ENCODE measurements around the gene MYO5A. TPM values are rescaled to one million over a fixed set of nuclear protein-coding genes. Genes with fewer than 3 reads are reported as not detected.

The MYO5A gene
- total RNA-seq, 1 experiment from 2014 or later = 17.6 TPM

DNA sequence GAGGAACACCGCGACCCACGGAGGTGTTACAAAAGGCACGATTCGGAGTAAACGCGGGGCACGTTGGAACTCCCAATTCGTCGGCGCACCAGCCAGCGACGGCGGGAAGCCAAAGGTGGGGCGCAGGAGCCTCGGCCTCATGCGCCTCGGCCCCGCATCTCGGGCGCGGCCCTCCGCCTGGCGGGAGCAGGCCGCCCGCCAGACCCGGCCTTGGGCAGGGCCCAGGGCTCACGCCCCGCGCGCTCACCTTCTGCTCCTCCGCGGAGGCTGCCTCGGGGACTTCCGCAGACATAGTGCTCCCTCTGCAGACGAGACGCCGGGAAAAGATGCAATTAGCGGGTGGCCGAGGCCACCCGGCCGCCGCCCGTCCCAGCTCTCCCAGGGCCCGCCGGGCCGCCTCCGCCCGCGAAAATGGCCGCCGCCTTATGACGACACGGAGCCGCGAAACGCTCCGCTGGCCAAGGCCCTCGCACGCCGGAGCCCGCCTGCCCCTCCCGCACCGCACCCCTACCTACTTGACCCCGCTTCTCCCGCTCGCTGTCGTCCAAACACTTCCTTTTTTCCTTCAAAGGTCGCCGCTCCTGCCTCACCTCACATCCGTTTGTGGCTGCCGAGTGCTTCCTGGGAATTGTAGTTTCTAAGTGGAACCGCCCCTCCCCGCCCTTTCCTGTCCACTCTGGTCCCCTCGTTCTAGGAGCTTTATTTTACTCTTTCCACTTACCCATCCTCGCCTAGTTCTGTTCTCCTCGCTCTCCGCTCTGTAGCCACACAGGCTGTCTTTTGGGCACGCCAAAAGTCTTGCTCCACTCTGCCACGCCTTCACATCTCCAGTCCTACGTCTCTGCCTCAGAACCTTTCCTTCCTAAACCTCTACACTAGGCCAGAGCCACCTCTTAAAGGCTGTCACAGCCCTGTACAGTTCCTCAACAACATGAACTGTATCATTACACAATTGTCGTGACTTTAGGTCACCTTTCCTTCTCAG is 40.2 kb upstream of the MYO5A start, which contains the start of gene ARPP19:
TSS of gene ARPP19 (minus strand) at position 430 of the 985 bp plus-strand sequence. CDS start at position 292, 138 bp downstream.
- ChIA-PET POLR2A (interaction anchor here (1.0 kb wide), 1 partner anchor 15 kb away, joined by 4 read pairs; no protein-coding TSS in a partner anchor), CTCF (no interaction called here)
- peak within 1 kb of the TSS; percentile 91 for H3K27ac ChIP-seq (ENCODE audit: low read depth, low read length)
- no peak; the same call in 1 of the 2 replicates for TF ChIP-seq CEBPB (IDR thresholded peaks at IDR 0.05; ENCODE audit: low read depth)
- TF ChIP-seq POLR2AphosphoS5 (IDR thresholded peaks at IDR 0.05; ENCODE audit: low read depth, low read length) = peak; percentile 92
- no peak for TF ChIP-seq JUND (IDR thresholded peaks at IDR 0.05)
- TF ChIP-seq TCF7L2 (IDR thresholded peaks at IDR 0.05; ENCODE audit: borderline replicate concordance, extremely low read depth, insufficient read depth, insufficient read length) = peak; percentile 100
- no peak for TF ChIP-seq REST (IDR thresholded peaks at IDR 0.05; ENCODE audit: low read depth)
- no peak for TF ChIP-seq SRF (IDR thresholded peaks at IDR 0.05; ENCODE audit: low read depth)
- TF ChIP-seq, protein P1, sequence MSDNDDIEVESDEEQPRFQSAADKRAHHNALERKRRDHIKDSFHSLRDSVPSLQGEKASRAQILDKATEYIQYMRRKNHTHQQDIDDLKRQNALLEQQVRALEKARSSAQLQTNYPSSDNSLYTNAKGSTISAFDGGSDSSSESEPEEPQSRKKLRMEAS (IDR thresholded peaks at IDR 0.05) = peak; percentile 98
- TF ChIP-seq SIN3A (IDR thresholded peaks at IDR 0.05; ENCODE audit: low read depth) = peak; percentile 74; the same call in 1 of the 2 replicates
- no peak for TF ChIP-seq RAD21 (IDR thresholded peaks at IDR 0.05; ENCODE audit: low read depth)
- no peak for TF ChIP-seq ZNF274 (IDR thresholded peaks at IDR 0.05; ENCODE audit: low read depth, low read length)
- no peak for TF ChIP-seq ATF3 (IDR thresholded peaks at IDR 0.05)
- peak; percentile 56; the same call in 1 of the 2 replicates for TF ChIP-seq EGR1 (IDR thresholded peaks at IDR 0.05; ENCODE audit: low read depth)
- peak; percentile 40 for TF ChIP-seq POLR2A (IDR thresholded peaks at IDR 0.05; ENCODE audit: borderline replicate concordance, extremely low read depth, insufficient read depth, insufficient read length)
- TF ChIP-seq EZH2phosphoT487 (IDR thresholded peaks at IDR 0.05; ENCODE audit: borderline replicate concordance) = no peak
- no peak for TF ChIP-seq ELF1 (IDR thresholded peaks at IDR 0.05; ENCODE audit: borderline replicate concordance, low read depth)
- no peak for TF ChIP-seq FOSL1 (IDR thresholded peaks at IDR 0.05; ENCODE audit: low read depth)
- TF ChIP-seq YY1 (IDR thresholded peaks at IDR 0.05; ENCODE audit: extremely low read depth, insufficient replicate concordance, low read depth, low read length) = peak; percentile 91
- TF ChIP-seq, protein P2, sequence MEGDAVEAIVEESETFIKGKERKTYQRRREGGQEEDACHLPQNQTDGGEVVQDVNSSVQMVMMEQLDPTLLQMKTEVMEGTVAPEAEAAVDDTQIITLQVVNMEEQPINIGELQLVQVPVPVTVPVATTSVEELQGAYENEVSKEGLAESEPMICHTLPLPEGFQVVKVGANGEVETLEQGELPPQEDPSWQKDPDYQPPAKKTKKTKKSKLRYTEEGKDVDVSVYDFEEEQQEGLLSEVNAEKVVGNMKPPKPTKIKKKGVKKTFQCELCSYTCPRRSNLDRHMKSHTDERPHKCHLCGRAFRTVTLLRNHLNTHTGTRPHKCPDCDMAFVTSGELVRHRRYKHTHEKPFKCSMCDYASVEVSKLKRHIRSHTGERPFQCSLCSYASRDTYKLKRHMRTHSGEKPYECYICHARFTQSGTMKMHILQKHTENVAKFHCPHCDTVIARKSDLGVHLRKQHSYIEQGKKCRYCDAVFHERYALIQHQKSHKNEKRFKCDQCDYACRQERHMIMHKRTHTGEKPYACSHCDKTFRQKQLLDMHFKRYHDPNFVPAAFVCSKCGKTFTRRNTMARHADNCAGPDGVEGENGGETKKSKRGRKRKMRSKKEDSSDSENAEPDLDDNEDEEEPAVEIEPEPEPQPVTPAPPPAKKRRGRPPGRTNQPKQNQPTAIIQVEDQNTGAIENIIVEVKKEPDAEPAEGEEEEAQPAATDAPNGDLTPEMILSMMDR (IDR thresholded peaks at IDR 0.05 in 2 of 3, conservative IDR thresholded peaks at IDR 0.05 in 1 of 3; ENCODE audit: borderline replicate concordance in 1 of 3, insufficient read depth in 1 of 3, low read depth in 2 of 3, low read length in 2 of 3) = no peak

More for the DNA sequence above, 40.2 kb upstream of the MYO5A start, which contains the start of gene ARPP19:
- Histone ChIP-seq H4K20me1 (ENCODE audit: insufficient read depth) (peaks cover 30% of the 10 kb centered on the region; the same call in 1 of the 2 replicates), H3K79me2 (ENCODE audit: insufficient read depth, low read length) (peaks cover 50% of the 10 kb centered on the region), H3K27me3 (ENCODE audit: insufficient read depth, low read length) (no peaks in the 10 kb centered on the region), H3K4me1 (ENCODE audit: control insufficient read depth in 1 of 2, insufficient read depth in 2 of 2, low read length in 2 of 2) (peaks cover 8 to 16% of the 10 kb centered on the region in 2 experiments), H3K9me2 (ENCODE audit: insufficient read depth) (no peaks in the 10 kb centered on the region), H3K4me3 (replicated peaks in 1 of 2; ENCODE audit: low read depth in 1 of 2, low read length in 2 of 2) (peak within 1 kb of the TSS; percentile 91 to 98), H2AFZ (ENCODE audit: low read depth, low read length, poor library complexity, severe bottlenecking) (peak within 1 kb of the TSS; percentile 28), H3K4me2 (ENCODE audit: low read length) (peak within 1 kb of the TSS; percentile 97), H3K9me3 (ENCODE audit: control insufficient read depth in 1 of 2, insufficient read depth in 1 of 2, low read depth in 1 of 2, low read length in 2 of 2) (no peaks in the 10 kb centered on the region), H3K9ac (ENCODE audit: low read length) (peak within 1 kb of the TSS; percentile 99), H3K36me3 (ENCODE audit: control insufficient read depth in 1 of 2, insufficient read depth in 2 of 2, low read length in 2 of 2) (no peaks in the 10 kb centered on the region; a peak in 1 of 4 replicates)
- RAD21 ChIA-PET (ENCODE audit: low non-redundant PET in 1 of 2, low total read pairs in 2 of 2, uncharacterized antibody in 2 of 2, unreplicated experiment in 2 of 2) = no interaction called here
- DNase-seq (ENCODE audit: low read depth, low spot score) (peak; percentile 95), ATAC-seq (peak; percentile 93)
- TSS peak; percentile 66 for BruUV-seq (replicated peaks)
- intact Hi-C loops (cut with micrococcal nuclease) = loop anchor here (5.0 to 10.0 kb wide), 3 partner anchors 108 to 314 kb away; partner anchors contain the start of gene ATOSA

Measured in HCT116 (cell line).